DMS79 (cell line): ENCODE data around the gene HOXB9.

Experiments
- DNase-seq: peaks from one replicate; lab custom pipeline; 2025; lab: John Stamatoyannopoulos, UW

The HOXB9 gene

GRCh38 chr17:48610282-48611211, 15.6 kb downstream of the HOXB9 start, which contains the start of gene HOXB7:
TSS of gene HOXB7 (minus strand) at chr17:48611017. CDS start at chr17:48610918, 99 bp downstream.
- DNase-seq: peak; percentile 47

GRCh38 chr17:48609759-48610281, 16.3 kb downstream of the HOXB9 start:
- DNase-seq: no peak

GRCh38 chr17:48609033-48609432, 17.1 kb downstream of the HOXB9 start:
- DNase-seq: no peak

- DNase-seq: no peak
Observed at GRCh38 chr17:48608494-48608834, 17.7 kb downstream of the HOXB9 start.

- DNase-seq: no peak
Observed at GRCh38 chr17:48606892-48607614, 19.1 kb downstream of the HOXB9 start.

- no peak for DNase-seq
Observed at GRCh38 chr17:48605991-48606891, 19.9 kb downstream of the HOXB9 start.

DNA sequence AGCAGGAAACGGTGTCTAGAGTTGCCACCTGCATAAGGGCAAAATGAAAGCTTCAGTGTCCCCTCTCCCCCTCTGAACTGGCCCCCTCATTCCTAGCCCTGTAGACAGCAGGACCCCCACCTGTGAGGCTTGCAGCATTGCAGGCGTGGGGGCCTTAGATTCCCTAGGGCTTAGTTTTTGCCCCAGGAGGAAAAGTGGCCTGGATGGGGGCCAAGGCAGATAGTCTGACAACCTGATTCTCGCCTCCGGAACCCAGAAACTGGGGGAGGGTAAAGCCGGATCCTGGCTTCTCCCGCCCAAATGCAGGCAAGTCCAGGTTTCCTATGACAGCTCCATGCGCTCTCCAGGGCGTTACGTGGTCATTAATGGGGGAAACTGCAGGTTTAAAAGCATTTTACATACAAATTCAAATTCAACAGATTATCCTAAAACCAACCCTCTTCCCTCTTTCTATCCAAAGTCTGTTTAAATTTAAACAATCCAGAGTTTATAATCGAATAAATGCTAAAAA, 20.7 kb downstream of the HOXB9 start:
- no peak for DNase-seq

- no peak for DNase-seq
Observed at GRCh38 chr17:48604770-48605329, 21.3 kb downstream of the HOXB9 start, which contains the start of gene HOXB6. TSS of gene HOXB6 (minus strand) at chr17:48604986. CDS start at chr17:48598150, 6,836 bp downstream.

- DNase-seq: no peak
Observed at GRCh38 chr17:48603959-48604769, 22.0 kb downstream of the HOXB9 start.

- DNase-seq: no peak
Observed at GRCh38 chr17:48601539-48602425, 24.4 kb downstream of the HOXB9 start.

- DNase-seq: no peak
Observed at GRCh38 chr17:48601207-48601538, 25.0 kb downstream of the HOXB9 start.

GRCh38 chr17:48600244-48601098, 25.7 kb downstream of the HOXB9 start:
- no peak for DNase-seq

DNA sequence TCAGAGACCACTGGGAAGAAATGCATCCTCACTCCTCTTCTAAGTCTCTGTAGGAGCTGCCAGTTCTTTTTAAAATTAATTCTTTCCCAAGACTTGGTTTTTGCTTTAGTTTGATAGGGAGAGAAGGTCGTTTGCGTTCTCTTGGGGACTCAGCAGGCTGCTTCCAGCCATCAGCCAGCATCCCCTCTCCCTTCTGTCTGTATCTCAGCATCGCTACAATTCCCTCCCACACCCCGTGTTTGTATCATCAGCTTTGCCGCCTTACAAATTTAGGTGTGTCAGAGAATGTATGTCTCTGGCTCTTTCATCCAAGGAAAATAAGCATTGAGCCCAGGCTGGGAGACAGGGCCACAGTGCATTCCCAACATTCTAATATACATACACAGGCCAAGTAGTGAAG, 26.8 kb downstream of the HOXB9 start:
- no peak for DNase-seq

- no peak for DNase-seq
Observed at GRCh38 chr17:48598736-48599135, 27.4 kb downstream of the HOXB9 start.

GRCh38 chr17:48597778-48598631, 28.2 kb downstream of the HOXB9 start:
- no peak for DNase-seq

DNA sequence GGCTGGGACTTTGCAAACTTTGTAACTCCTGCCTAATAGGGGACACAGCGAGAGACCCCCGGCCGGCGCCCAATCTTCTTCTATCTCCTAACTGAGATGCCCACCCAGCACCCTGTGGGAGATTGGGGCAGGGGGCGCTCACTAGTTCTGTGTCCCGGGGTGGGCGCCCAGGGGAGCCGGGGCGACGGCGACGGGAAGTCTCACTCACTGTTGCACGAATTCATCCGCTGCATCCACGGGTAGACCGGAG, 28.7 kb downstream of the HOXB9 start:
- DNase-seq: no peak

GRCh38 chr17:48596735-48597527, 29.2 kb downstream of the HOXB9 start:
- peak; percentile 42 for DNase-seq
